C4-2B (cell line): ENCODE measurements around the gene TEAD4.

Experiments used
- ZFX ChIP-seq: fragments of 450-650 bp; IDR thresholded peaks from 2 replicates; pipeline ENCODE4 v1.6.1; 2017
- TF ChIP-seq, protein P1 (sequence below): fragments of 450-650 bp; conservative IDR thresholded peaks from 2 replicates; pipeline ENCODE4 v1.5.1; 2017; ENCODE audit warnings: mild to moderate bottlenecking

DNA sequence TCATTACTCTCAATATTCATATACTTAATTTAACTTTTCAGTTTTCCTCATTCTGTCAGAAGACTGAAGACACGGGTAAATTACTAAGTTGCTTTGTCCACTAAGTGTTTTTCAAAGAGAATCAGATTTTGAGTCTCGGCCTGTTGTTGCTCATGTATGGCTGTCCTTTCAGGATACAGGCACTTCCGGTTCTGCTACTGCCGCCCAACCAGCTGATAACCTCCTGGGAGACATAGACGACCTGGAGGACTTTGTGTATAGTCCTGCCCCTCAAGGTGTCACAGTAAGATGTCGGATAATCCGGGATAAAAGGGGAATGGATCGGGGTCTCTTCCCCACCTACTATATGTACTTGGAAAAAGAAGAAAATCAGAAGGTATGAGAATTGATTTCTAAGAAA is 28.3 kb upstream of the TEAD4 start:
- TF ChIP-seq, protein P1, sequence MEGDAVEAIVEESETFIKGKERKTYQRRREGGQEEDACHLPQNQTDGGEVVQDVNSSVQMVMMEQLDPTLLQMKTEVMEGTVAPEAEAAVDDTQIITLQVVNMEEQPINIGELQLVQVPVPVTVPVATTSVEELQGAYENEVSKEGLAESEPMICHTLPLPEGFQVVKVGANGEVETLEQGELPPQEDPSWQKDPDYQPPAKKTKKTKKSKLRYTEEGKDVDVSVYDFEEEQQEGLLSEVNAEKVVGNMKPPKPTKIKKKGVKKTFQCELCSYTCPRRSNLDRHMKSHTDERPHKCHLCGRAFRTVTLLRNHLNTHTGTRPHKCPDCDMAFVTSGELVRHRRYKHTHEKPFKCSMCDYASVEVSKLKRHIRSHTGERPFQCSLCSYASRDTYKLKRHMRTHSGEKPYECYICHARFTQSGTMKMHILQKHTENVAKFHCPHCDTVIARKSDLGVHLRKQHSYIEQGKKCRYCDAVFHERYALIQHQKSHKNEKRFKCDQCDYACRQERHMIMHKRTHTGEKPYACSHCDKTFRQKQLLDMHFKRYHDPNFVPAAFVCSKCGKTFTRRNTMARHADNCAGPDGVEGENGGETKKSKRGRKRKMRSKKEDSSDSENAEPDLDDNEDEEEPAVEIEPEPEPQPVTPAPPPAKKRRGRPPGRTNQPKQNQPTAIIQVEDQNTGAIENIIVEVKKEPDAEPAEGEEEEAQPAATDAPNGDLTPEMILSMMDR = no peak
- no peak for TF ChIP-seq ZFX
